GM18520 (cell line): ENCODE data around the gene UGT3A1.

ENCODE experiments used
- ATAC-seq: cut with Tn5 transposase; IDR thresholded peaks from one replicate; pipeline ENCODE4 v1.9.1; 2021; ENCODE audit not compliant: unreplicated experiment

UGT3A1 gene

DNA sequence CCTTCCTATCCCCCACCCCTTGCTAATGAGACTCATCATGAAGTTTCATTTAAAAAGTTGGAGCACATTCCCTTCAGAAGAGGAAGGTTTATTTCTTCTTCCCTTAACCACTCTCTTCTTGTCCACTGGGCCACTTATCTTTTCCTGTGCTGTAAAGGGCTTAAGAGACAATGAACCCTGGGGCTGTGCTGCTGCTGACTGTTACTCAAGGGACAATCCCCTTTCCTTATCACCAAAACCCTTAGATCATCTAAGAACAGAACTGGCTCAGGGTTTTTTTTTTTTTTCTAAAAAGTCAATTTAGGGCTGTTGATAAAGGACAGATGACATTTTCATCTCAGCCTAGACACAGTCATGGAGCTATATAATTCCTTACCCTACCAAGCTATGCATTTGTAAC is 82.4 kb downstream of the UGT3A1 start:
- ATAC-seq: no peak

DNA sequence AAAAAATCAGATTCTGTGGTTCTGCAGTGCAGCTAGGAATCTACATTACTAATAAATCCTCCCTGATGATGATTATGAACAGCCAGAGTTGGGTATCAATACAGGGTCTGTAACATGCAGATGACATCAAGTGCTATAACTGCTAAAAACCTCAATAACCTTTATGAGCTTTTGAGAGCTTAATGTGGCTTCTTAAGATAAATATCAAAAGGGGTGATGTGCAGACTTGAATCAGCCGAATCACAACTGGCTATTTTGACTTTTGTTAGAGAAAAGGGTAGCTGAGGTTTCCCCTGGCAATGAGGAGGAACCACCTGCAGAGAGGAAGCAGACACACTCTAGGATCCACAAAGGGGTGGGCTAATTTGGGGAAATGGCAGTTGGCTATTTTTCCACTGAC is 83.0 kb downstream of the UGT3A1 start:
- no peak for ATAC-seq

DNA sequence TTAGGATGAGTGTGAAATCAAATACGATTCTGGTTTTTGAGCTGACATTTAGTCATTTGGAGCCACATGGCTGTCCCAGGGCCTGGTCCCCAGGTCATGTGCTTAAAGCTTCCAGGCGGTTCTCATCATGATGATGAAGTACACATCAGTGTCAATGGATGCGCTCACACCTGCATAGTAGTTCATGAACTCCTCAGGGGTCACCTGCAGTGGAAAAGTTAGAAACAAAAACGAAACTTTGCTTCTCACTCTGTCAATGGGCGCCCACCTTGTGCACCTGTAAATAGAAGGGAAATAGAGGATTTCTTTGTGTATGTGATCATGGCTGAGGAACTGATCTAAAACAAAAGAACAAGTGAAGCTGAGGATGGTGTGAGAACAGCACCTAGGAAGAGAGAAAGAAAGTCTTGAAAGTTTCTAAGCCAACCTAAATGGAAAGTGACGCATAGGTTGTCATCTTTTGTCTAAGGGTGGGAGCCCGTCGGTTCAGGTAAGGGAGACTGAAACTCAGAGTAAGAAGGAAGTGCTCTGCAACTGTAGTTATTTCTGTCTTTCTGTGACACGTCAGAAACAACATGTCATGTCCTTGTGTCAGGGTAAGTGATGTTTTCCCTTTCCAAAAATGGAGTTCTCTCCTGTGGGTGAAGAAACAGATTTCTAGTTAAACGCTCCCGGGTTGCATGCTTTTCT is 86.6 kb downstream of the UGT3A1 start:
- ATAC-seq: no peak

DNA sequence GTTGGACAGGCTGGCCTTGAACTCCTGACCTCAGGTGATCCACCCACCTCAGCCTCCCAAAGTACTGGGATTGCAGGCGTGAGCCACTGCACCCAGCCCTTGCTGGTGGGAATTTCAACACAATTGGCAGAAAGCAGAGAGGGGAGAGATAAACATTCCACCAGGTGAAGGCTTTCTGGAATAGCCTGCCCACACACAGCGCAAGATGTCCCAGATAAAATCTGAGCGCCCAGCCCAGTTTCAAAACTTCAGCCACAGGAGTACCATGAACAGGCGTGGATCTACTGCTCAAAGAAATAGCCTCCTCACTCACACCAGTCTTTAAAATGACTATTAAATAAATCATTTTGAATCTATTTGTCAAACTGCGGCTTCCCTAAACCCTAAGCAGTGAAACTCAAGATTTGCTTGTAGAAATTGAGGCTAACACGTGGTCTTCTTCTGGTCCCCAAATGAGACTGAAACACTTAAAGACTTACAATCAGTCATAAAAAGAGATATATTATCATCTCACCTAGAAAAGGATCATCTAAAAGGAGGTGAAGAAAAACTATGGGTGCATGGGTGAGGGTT is 87.5 kb downstream of the UGT3A1 start:
- ATAC-seq: no peak

DNA sequence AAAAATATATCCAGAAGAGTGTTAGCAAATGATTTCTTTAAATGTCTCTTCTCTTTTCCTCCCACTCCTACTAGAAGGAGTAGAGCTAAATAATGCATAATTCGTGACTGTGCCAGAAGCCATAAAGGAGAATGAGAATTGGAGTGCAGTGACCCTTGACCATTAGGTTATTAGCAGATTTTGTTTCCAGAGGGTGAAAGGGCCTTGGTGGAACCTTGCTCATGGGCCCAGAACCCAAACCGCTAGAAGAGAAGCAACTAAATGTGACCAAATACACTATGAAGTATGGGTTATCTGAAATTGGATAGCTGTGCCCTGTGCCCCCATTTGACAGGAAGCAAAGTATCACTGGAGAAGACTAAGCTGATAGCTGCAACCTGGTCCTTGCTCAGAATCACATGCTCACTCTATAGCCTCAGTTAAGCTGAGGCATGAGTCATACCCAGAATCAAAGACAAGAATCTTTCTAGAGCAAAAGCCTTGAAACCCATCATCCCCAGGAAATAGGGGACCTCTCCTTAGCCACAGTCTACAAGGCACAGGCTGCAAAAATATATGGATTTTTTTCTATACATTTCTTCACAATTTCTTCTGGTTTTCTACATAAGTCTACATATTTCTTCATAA is 89.0 kb downstream of the UGT3A1 start:
- no peak for ATAC-seq
